ENCODE measurements around the gene CDKAL1. TPM values are rescaled to one million over a fixed set of nuclear protein-coding genes. Genes with fewer than 3 reads are reported as not detected.

Gene CDKAL1
- total and polyA plus RNA-seq, 2 of the 13 experiments (the other 11 are each of a cell fraction or from before 2014, with no cell fraction given) = 9.5 to 27.7 TPM

- DNase-seq (ENCODE audit: low spot score) (no peak), ATAC-seq (no peak), FAIRE-seq (no peak)
- H3K27ac ChIP-seq (ENCODE audit: extremely low read length, insufficient read depth, low read length) = no peak overlapping the region
- no peak overlapping the region for H2AFZ ChIP-seq (ENCODE audit: low read length)
- WGBS (ENCODE audit: low lambda C conversion rate) = 95% methylated on average over 4 of the region's 4 CpGs
- no peaks in the 10 kb centered on the region for H3K9me3 ChIP-seq (ENCODE audit: low read length)
- no peaks in the 10 kb centered on the region for H4K20me1 ChIP-seq (ENCODE audit: insufficient read depth, low read length)
- in situ Hi-C loops (cut with HindIII; ENCODE audit: extremely low pct_ligation_motif_present, low pct_unique_long_range_greater_than_20kb) = no loop called here
- H3K79me2 ChIP-seq (ENCODE audit: insufficient read depth, low read length) = no peaks in the 10 kb centered on the region
- no peaks in the 10 kb centered on the region; a peak in 2 of 5 replicates for H3K36me3 ChIP-seq (replicated peaks in 1 of 2; ENCODE audit: control insufficient read depth in 1 of 2, insufficient read depth in 2 of 2, low read length in 2 of 2)
- POLR2A ChIA-PET = no interaction called here
- H3K9ac ChIP-seq (ENCODE audit: insufficient read depth, low read depth, low read length) = no peak overlapping the region
- intact Hi-C loops (cut with micrococcal nuclease; ENCODE audit: unreplicated experiment) = no loop called here
- CTCF ChIA-PET (ENCODE audit: low intra/inter-chr PET ratio, low total read pairs) = no interaction called here
- no peak overlapping the region for H3K4me3 ChIP-seq (replicated peaks in 1 of 3; ENCODE audit: insufficient read depth in 1 of 3, low read depth in 2 of 3, low read length in 3 of 3)
- H3K27me3 ChIP-seq (ENCODE audit: control insufficient read depth in 1 of 2, insufficient read depth in 2 of 2, low read length in 2 of 2) = no peaks in the 10 kb centered on the region
- peaks cover 25% of the 10 kb centered on the region for H3K4me1 ChIP-seq (ENCODE audit: insufficient read depth, low read length)
- BruUV-seq (replicated peaks) = no TSS peak
- no peak overlapping the region for H3K4me2 ChIP-seq (ENCODE audit: low read depth, low read length)
- TF ChIP-seq RXRA (CRISPR knock-in tag; IDR thresholded peaks at IDR 0.05) (no peak), ZBTB39 (CRISPR knock-in tag; IDR thresholded peaks at IDR 0.05) (no peak), PLRG1 (conservative IDR thresholded peaks at IDR 0.05) (no peak), ZBTB43 (CRISPR knock-in tag; conservative IDR thresholded peaks at IDR 0.05) (no peak), ZFX (CRISPR knock-in tag; IDR thresholded peaks at IDR 0.05; ENCODE audit: low read depth) (no peak), LCORL (IDR thresholded peaks at IDR 0.05) (no peak), LCORL (CRISPR knock-in tag; IDR thresholded peaks at IDR 0.05) (no peak), MYPOP (CRISPR knock-in tag; IDR thresholded peaks at IDR 0.05) (no peak), SMAD3 (CRISPR knock-in tag; IDR thresholded peaks at IDR 0.05) (no peak), ZBTB10 (CRISPR knock-in tag; IDR thresholded peaks at IDR 0.05; ENCODE audit: borderline replicate concordance) (no peak), MAFF (IDR thresholded peaks at IDR 0.05; ENCODE audit: low read depth, low read length) (no peak), ZNF296 (CRISPR knock-in tag; conservative IDR thresholded peaks at IDR 0.05) (no peak)
These were observed 104.9 kb downstream of the CDKAL1 start for GRCh38 chr6:20639161-20639560.
